CD4-positive, alpha-beta T cell (primary cell): ENCODE results near the gene KDM2A. TPM values are rescaled to one million over a fixed set of nuclear protein-coding genes. Genes with fewer than 3 reads are reported as not detected.
"Not testable (repeated sequence)": the region's sequence is repeated elsewhere in the genome, so short reads cannot be mapped to it uniquely, and the experiment has no call there.

Source experiments
- ATAC-seq: fragments of 200-7000 bp; cut with Tn5 transposase; one replicate; pipeline ENCODE4 v1.10.0; 2022; ENCODE audit warnings: mild to moderate bottlenecking; ENCODE audit not compliant: poor library complexity
- CTCF ChIA-PET: fragments of 350-600 bp; sonication (Branson Sonifier 250); formaldehyde crosslinking; loops from one replicate; lab custom pipeline; 2021; ENCODE audit warnings: antibody characterized with exemption, inconsistent platforms; lab: Charles Lee
- POLR2A ChIA-PET: fragments of 350-600 bp; sonication (Branson Sonifier 250); formaldehyde crosslinking; loops from one replicate; lab custom pipeline; 2021; ENCODE audit warnings: antibody characterized with exemption, inconsistent platforms; lab: Charles Lee
- DNase-seq, 14 experiments: peaks; one replicate each; pipeline ENCODE4 v3.0.0-alpha.2; 2013 to 2020; ENCODE audit warnings: mixed read lengths in 2 of 14
- H3K27ac ChIP-seq, 2 donors: one replicate each; pipeline versions ENCODE4 v1.5.1 to v1.7.0; 2013; ENCODE audit warnings: low read length in 2 of 2, low read depth in 1 of 2, mild to moderate bottlenecking in 1 of 2
- H3K27me3 ChIP-seq, 2 experiments: 1 replicate in 1 of 2; 2 replicates in 1 of 2; pipeline versions ENCODE4 v1.6.1 to v1.7.0; 2013; ENCODE audit warnings: low read length in 2 of 2, control low read depth in 1 of 2, mild to moderate bottlenecking in 1 of 2, moderate library complexity in 1 of 2; ENCODE audit not compliant: insufficient read depth in 2 of 2, control insufficient read depth in 1 of 2
- H3K36me3 ChIP-seq: one replicate; pipeline ENCODE4 v1.6.1; 2013; ENCODE audit warnings: low read length, control low read depth; ENCODE audit not compliant: insufficient read depth
- H3K4me1 ChIP-seq: one replicate; pipeline ENCODE4 v1.6.1; 2013; ENCODE audit warnings: low read length, control low read depth; ENCODE audit not compliant: insufficient read depth
- H3K4me3 ChIP-seq: one replicate; pipeline ENCODE4 v1.5.1; 2013; ENCODE audit warnings: mild to moderate bottlenecking, low read length, moderate library complexity
- H3K9me3 ChIP-seq, 2 experiments: 1 replicate in 1 of 2; 2 replicates in 1 of 2; pipeline versions ENCODE4 v1.6.1 to v1.7.0; 2013; ENCODE audit warnings: low read length in 2 of 2, mild to moderate bottlenecking in 2 of 2, control low read depth in 1 of 2, moderate library complexity in 1 of 2; ENCODE audit not compliant: control insufficient read depth in 1 of 2, insufficient read depth in 1 of 2
- H3K27ac Mint-ChIP-seq: one replicate; pipeline ENCODE4 v1.8.0; 2020; ENCODE audit warnings: mixed read lengths
- H3K27me3 Mint-ChIP-seq: one replicate; pipeline ENCODE4 v1.8.0; 2021; ENCODE audit warnings: mixed read lengths
- H3K36me3 Mint-ChIP-seq: one replicate; pipeline ENCODE4 v1.8.0; 2021; ENCODE audit warnings: low read depth, mixed read lengths
- H3K4me1 Mint-ChIP-seq: one replicate; pipeline ENCODE4 v1.8.0; 2021; ENCODE audit warnings: low read depth, mixed read lengths
- H3K4me3 Mint-ChIP-seq: one replicate; pipeline ENCODE4 v1.8.0; 2020; ENCODE audit warnings: mild to moderate bottlenecking, mixed read lengths
- H3K9me3 Mint-ChIP-seq: one replicate; pipeline ENCODE4 v1.8.0; 2020; ENCODE audit warnings: mixed read lengths
- intact Hi-C, 2 experiments: fragments of 100-400 bp; cut with DNase I in 1 of 2; cut with micrococcal nuclease in 1 of 2; formaldehyde crosslinking; loops; one replicate each; pipeline versions ENCODE4 v1.15.1 to v1.9.0; 2023 to 2025; cut with DNase I, micrococcal nuclease
- total RNA-seq, 174 experiments: library from RNA in 2 of 174; stranded (reverse) in 2 of 174; gene quantifications; one replicate each; pipeline ENCODE4 v1.2.3 and lab custom pipeline; 2021 to 2026
- TF ChIP-seq, protein P1 (sequence below): fragments of 200-600 bp; IDR thresholded peaks from one replicate; pipeline ENCODE4 v1.8.0; 2022; ENCODE audit warnings: antibody characterized with exemption, mild to moderate bottlenecking

KDM2A gene
- total RNA-seq, 2 experiments from 2014 or later, result 410 to 412 TPM

DNA sequence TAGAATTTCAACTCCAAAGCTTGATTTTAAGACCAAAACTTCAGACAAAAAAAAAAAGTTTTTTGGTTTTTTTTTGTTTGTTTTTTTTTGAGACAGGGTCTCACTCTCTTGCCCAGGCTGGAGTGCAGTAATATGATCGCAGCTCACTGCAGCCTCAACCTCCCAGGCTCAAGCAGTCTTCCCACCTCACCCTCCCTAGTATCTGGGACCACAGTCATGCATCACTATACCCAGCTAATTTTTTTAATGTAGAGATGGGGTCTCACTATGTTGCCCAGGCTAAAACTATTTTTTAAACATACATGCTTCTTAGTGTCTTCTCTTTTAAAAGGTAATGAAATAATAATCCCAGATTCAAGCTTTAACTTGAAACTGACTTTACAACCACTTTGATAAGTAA is 111.8 kb downstream of the KDM2A start:
- ATAC-seq (no peak), DNase-seq (no peak)
- peaks cover 46% of the 10 kb centered on the region for H3K36me3 ChIP-seq
- no peak overlapping the region for H3K27ac ChIP-seq
- POLR2A ChIA-PET, result interaction anchor here (0.6 to 2.4 kb wide), 2 partner anchors 9 to 1726 kb away, joined by 3 to 10 read pairs; no protein-coding TSS in a partner anchor
- peak overlapping the region; percentile 30 for H3K27ac Mint-ChIP-seq
- H3K4me3 ChIP-seq, result no peak overlapping the region
- TF ChIP-seq, protein P1, sequence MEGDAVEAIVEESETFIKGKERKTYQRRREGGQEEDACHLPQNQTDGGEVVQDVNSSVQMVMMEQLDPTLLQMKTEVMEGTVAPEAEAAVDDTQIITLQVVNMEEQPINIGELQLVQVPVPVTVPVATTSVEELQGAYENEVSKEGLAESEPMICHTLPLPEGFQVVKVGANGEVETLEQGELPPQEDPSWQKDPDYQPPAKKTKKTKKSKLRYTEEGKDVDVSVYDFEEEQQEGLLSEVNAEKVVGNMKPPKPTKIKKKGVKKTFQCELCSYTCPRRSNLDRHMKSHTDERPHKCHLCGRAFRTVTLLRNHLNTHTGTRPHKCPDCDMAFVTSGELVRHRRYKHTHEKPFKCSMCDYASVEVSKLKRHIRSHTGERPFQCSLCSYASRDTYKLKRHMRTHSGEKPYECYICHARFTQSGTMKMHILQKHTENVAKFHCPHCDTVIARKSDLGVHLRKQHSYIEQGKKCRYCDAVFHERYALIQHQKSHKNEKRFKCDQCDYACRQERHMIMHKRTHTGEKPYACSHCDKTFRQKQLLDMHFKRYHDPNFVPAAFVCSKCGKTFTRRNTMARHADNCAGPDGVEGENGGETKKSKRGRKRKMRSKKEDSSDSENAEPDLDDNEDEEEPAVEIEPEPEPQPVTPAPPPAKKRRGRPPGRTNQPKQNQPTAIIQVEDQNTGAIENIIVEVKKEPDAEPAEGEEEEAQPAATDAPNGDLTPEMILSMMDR, result no peak
- no peaks in the 10 kb centered on the region for H3K27me3 ChIP-seq
- CTCF ChIA-PET, result interaction anchor here (1.4 kb wide), 1 partner anchor 86 kb away, joined by 4 read pairs; no protein-coding TSS in a partner anchor
- H3K36me3 Mint-ChIP-seq, result peaks cover 70% of the 10 kb centered on the region
- H3K4me1 ChIP-seq, result peaks cover 18% of the 10 kb centered on the region
- intact Hi-C loops, result no loop called here
- no peaks in the 10 kb centered on the region for H3K9me3 ChIP-seq
- peaks cover 22% of the 10 kb centered on the region for H3K4me1 Mint-ChIP-seq
- no peaks in the 10 kb centered on the region for H3K27me3 Mint-ChIP-seq
- H3K4me3 Mint-ChIP-seq, result no peak overlapping the region
- no peaks in the 10 kb centered on the region for H3K9me3 Mint-ChIP-seq

DNA sequence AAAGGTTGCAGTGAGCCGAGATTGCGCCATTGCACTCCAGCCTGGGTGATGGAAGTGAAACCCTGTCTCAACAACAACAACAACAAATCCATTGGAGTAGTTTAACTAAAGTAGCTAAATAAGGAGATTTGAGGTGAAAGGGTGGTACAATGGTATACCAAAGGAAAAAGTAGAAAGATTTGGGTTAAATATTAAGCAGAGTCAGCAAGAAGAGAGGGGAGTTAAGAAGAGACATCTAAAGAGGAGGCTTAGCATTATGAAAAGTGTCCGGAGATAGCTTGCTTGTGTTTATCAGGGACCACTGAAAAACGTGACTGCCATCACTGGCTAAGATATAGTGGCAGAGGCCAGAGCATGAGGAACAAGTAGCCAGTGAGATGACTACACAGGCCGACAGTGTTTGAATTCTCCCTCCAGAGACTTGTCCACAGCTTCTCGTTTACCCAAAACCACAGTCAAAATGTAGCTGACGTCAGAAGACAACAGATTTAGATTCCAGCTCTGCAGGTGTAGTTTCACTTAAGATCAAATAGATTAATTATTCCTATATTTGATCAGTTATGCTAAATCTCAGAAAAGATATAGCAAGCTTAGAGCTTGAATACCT is 114.6 kb downstream of the KDM2A start:
- Histone ChIP-seq H3K9me3 (no peaks in the 10 kb centered on the region), H3K27ac (no peak overlapping the region), H3K4me1 (peaks cover 22% of the 10 kb centered on the region), H3K4me3 (no peak overlapping the region), H3K36me3 (peaks cover 33% of the 10 kb centered on the region), H3K27me3 (no peaks in the 10 kb centered on the region)
- H3K36me3 Mint-ChIP-seq, result peaks cover 45% of the 10 kb centered on the region
- peaks cover 28% of the 10 kb centered on the region for H3K4me1 Mint-ChIP-seq
- ATAC-seq (no peak), DNase-seq (no peak)
- ChIA-PET CTCF (interaction anchor here (1.0 to 1.8 kb wide), 2 partner anchors 20 to 153 kb away, joined by 3 to 7 read pairs; no protein-coding TSS in a partner anchor), POLR2A (interaction anchor here (1.0 kb wide), 1 partner anchor 55 kb away, joined by 3 read pairs; the partner anchor contains the start of gene ANKRD13D)
- TF ChIP-seq, protein P1, result no peak
- no peaks in the 10 kb centered on the region for H3K27me3 Mint-ChIP-seq
- H3K9me3 Mint-ChIP-seq, result no peaks in the 10 kb centered on the region
- peak overlapping the region; percentile 6 for H3K27ac Mint-ChIP-seq
- intact Hi-C loops, result no loop called here
- no peak overlapping the region for H3K4me3 Mint-ChIP-seq

DNA sequence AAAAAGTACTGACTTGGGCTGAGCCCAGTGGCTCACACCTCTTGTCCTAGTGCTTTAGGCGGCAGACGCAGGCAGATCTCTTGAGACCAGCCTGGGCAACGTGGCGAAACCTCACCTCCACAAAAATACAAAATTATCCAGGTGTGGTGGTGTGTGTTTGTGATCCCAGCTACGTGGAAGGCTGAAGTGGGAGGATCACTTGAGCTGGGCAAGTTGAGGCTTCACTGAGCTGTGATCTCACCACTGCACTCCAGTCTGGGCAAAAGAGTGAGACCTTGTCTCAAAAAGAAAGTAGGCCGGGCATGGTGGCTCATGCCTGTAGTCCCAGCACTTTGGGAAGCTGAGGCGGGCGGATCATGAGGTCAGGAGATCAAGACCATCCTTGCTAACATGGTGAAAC is 115.5 kb downstream of the KDM2A start:
- H3K27me3 Mint-ChIP-seq, result not testable (repeated sequence)

More for the DNA sequence above, 115.5 kb downstream of the KDM2A start:
- ATAC-seq, intact Hi-C loops, H3K9me3 Mint-ChIP-seq, DNase-seq, H3K4me3 ChIP-seq, H3K4me3 Mint-ChIP-seq, H3K9me3 ChIP-seq, H3K27ac ChIP-seq, H3K27me3 ChIP-seq: not testable (repeated sequence)
- Mint-ChIP-seq H3K4me1 (peaks cover 37% of the 10 kb centered on the region), H3K27ac (peak overlapping the region; percentile 6), H3K36me3 (peaks cover 40% of the 10 kb centered on the region)
- Histone ChIP-seq H3K4me1 (peaks cover 30% of the 10 kb centered on the region), H3K36me3 (peaks cover 26% of the 10 kb centered on the region)
- ChIA-PET POLR2A (interaction anchor here (1.0 kb wide), 1 partner anchor 55 kb away, joined by 3 read pairs; the partner anchor contains the start of gene ANKRD13D), CTCF (interaction anchor here (0.7 to 1.8 kb wide), 3 partner anchors 9 to 115 kb away, joined by 3 to 7 read pairs (median 3); partner anchors contain the start of gene KDM2A)
